Measurements from ENCODE around the gene CORO1C.

Gene CORO1C

DNA sequence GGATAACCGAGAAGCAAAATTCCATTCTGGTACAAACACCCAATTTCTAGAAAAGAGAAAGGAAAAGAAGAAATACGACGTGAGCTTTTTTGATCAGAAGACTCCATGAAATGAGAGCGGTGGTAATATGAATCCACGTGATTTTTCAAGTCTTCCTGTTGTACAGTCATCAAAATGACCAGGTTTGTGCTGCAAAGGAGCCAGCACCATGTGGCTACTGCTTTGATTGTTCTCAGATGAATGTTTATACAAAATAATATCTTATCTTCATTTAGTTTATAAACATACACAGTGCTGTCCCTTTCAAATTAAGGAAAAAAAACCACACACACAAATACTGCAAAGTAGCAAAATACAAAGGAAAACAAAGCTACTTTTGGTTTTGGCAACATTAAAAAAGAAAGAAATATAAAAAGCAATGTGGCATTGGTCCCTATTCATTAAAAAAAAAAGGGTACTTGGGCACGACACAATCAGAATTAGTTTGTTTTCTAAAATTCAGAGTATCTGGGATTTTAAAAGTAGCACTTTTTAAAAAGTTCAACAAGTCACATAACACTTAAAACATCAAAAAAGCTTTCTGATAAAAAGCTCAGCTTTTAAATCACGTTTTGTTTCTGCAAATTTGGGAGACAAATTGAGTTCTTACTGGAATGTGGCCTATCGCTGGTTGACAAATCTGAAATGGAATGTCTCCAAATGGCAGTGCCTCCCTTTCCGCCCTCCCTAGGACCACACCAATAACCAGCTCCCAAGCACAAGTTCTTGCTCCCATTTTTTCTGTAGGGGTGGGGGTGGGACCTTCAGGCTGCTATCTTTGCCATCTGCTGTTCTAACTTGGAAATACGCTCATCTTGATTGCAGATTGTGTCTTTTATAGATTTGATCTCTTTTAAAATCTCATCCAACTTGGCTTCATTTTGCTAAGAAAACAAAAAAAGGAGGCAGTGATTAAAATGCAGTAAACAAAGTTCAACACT lies 84.4 kb downstream of the CORO1C start:
- DNase-seq (ENCODE audit: low spot score), result no peak

DNA sequence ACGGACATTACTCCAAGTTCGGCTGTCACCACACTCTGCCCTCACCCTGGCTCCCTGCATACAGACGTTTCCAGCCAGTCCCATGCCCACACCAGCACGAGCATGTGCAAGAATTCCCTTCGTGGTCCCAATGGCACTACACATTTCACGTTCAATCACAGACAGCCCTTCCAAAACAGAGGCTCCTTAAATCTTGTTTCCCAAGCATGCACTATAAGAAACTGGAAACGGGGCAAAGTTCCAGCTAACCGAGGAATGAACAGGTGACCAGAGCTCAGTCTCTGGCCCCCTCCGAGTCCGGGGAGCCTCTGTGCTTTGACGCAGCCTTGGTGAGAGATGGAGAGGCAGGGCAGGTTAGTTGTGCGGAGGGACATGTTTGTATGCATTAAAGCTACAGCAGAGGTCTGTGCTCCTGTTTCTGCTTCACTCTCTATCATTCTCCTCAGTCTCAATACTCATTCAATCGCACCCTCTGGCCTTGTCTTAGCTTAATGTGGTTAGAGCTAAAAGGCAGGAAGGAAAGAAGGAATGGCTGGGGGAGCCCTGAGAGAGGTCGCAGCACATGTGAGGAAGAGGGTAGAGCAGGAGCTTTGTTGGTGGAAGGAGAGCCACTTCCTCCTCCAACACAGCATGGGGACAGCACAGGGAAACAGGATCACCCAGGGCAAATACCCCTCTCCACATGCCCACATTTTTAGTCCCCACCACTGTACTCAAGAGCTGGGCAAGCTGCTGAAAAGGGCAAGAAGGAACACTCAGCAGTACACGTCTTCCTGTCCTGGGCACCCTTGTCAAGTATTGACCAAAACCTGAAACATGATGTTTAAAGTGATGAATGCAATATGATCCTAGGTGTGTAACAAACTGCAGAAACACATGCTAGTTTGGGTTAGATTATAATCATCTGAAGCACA lies 85.4 kb downstream of the CORO1C start:
- DNase-seq (ENCODE audit: low spot score), result no peak

DNA sequence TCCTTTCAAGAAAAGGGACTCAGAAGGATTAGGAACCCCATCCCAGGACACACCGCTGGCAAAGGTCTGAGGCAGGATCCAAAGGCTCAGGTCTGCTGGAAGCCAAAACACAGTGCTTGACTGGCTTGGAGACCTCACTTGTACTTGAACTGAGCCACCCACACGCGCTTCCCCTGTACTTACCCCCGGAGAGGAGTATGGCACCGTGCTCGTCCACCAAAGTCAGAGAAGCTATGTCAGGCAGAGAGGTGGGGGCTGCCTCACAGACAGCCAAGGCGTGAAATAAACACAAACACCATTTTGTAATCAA lies 86.6 kb downstream of the CORO1C start:
- DNase-seq (ENCODE audit: low spot score), result no peak

DNA sequence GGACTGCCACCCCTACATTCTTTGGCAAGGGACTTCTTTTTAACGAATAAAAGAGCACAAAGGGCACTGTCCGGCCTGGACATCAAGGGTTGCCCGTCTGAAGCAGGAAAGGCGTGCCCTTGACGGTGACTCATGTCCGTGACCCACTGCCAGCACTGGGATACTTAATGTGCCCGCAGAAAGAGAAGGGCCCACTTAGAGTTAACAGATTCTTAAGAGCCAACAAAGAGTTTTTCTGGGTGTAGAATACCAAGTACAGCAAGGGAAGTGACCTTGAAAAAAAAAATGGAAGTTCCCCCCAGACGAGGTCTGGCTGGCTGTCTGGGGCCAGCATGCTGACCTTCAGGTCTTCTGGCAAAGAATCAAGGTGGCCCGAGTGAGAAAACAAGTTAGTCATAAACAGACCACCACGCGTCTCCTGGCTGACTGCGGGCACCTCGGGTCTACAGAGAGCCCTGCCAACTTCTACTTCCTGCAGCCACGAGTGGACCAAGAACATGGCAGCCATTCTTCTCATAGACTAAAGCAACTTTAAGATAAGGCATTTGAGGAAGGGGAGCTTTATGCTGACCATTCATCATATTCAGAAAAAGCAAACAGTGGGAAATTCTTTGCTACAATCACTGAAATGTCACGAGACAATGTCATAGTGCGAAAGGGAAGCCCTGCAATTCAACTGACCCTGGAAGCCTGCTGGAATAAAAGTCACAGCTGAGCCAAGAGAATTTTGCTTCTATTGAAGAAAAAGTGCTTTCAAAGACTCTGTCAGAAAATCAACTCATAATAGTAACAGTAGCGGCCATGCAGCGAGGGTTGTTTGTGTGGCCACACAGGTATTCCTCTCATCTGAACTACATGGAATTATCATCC lies 87.1 kb downstream of the CORO1C start:
- DNase-seq (ENCODE audit: low spot score), result no peak

DNA sequence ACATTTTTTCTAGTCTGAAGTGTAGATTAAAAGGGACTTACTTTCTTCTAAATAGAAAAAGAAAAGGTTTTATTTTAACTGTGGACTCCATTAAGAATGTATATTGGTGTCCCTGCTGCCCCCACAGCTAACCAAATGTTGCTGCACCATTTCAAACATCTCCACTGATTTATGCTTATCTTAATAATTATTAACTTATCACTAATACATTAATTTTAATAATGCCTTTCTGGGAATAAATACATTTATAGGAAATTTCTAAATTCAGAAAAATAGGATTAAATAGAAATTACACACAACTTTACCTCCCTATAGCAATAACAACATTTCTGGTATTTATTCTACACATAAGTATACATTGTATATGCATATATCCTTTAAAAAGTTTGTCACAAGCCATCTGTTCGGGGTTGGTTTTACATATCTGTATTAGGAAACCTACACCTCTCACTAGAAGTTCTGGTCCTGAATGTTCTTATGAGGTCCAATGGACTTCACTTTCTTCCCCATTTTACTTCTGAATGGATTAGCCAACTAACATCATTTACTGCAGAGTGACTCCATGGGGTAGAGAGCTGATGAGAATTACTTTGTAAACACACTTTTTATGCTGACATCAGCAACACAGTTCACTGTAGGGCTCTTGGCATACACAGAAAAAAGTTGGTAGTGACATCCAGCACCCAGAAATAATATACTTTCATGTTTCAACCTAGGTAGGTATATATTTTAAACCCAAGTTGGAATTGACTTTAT lies 88.2 kb downstream of the CORO1C start:
- no peak for DNase-seq (ENCODE audit: low spot score)

DNA sequence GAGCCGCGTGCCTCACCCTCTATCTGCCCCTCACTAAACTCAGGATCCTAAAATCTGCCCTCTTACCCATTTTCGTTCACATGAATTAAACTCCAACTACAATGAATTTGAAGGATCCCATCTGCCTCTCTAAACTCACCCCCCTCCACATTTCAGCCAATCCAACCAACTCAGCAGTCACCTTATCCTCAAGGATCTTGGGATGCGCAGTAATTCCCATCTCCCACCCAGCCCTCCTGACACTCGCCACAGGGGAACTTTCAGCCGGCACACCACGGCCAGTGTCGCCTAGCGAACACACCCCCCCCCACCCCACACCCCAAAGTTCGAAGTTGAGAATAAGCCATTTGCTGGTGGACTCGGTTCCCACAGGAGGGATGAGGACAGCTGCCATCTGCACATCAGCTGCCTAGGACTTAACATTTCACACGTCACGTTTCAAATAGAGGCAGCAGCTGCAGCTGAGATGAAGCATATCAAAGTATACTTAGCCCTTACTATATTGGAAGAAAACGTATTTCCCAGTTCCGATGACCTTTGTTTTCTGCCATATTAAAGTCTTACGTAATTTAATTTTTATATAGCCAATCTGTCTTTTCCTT lies 88.9 kb downstream of the CORO1C start:
- no peak for DNase-seq (ENCODE audit: low spot score)

DNA sequence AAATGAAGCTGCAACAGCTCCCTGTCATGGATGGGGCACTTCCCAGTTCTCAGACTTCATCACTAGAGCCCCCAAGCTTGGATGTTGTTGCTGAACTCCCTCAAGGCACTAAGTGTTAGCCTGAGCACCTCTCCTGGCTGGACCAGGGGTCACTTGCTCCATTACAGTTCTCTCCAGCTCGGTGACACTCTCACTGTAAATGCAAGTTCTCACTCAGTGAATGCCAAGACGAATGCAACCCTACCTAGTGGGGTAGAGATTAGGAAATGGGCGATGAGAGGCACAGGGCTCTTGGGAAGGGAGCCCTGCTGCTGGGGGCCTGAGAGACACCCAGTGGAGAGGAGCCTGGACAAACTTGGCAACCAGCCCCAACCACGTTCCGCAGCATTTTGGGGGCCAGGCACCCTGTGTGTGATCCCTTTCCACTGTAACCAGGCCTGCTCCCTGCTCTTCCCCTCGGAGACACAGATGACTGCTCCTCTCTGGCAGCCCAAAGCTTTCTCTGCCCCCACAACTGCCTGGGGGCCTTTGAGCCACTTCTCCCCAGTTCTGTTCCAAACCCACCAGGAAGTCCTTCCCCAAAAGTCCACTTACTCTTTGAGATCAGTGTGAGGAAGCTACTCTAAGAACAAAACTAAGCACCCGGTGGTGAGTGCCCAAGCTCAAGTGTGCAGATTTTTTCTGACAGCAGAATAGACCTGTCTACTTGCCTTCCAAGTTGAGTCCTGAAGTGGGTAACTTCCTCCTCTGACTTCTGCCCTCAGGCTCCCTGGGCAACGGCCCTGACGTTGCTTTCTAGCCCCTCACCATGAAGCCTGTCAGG lies 89.7 kb downstream of the CORO1C start:
- DNase-seq (ENCODE audit: low spot score), result no peak

DNA sequence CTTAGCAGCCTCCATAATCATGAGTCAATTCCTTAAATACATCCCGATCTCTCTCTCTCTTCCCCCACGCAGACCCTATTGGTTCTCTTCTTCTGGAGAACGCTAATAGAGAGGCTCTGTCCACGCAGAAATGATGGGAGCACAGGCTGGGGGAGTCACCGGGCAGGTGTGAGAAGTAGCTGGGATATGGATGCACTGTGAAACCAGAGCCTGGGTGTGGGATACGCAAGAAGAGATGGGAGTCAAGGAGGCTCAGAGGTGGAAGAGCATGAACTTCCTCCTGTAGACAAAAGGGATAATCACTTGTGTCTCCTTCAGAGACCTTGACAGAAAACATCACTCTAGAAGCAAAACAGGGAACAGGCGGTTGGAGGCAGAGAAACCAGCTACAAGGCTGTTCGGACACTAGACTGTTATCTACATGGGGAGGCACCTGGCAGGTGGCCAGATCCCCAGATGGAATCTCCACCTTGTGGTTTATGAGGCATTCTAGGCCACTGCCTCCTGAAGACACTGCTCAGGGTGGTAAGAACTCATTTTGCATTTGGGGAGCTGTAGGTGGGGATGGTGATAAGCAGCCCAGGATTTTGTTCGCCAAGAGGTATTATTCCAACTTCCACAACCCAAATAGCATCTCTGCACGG lies 90.4 kb downstream of the CORO1C start:
- DNase-seq (ENCODE audit: low spot score), result no peak

DNA sequence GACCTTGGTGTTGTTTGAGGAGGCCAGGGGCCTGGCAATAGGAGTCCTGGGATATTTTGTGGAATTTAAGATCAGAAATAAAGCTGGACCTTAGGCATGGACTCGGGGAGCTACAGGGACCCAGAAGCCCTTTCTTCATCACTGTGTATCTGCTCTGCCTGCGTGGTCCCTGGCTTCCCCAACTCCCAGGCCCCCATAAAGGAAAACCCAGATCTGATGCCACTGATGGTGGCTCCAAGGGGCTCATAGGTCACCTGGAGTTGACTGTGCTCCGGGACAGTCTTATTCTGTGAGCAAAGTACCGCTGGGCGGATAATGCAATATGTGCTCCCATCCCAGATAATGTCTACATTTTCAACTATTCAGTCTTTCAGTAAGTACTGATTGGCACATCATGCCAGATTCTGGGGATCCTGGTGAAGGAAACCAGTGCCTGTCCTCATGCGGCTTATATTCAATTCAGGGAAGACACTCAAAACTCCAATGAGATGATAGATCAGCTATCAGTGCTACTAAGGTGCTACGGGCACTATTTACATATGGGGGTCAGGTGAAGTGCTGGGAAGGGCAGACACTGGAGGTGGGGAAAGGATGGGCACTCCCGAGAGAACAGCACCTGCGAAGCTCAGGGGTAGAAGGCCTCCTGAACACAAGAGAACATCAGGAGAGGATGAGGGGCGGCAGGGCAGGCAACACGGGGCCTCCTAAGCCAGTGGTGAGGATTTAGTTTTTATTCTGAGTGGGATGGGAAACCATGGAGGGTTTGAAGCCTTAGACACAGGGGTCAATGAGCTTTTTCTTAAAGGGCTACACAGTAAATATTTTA lies 92.1 kb downstream of the CORO1C start:
- DNase-seq (ENCODE audit: low spot score), result no peak

DNA sequence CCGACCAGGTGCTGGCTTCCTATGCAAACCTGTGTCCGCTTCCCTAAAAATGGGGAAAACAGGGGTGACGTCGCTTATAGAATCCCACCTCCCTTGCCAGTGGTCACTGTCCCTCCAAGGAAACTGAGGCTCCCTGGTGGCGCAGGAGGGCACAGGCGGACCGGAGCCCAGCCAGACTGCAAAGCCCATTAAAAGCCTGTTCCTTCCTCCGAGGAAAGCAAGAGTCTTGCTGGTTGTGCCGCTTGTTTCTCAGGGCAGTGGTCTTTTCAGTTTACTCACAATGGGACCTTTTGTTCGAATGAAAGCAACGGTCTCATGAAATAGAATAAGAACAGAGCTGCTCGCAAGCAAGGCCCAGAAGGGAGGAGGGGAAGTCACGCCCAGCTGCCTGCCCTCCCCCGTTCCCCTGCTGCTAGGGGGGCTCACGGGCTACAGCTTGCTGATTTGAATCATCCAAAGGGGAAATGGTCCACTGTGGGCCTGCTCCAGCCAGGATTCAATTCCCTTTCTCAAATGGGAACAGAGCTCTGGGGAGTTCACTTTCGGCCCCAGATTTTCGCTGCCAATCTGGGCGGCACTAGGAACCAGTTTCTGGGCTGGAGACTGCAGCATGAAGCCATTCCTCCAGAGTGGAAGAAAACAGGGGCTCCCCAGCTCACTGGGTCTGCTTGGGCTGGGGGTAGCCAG lies 93.0 kb downstream of the CORO1C start:
- DNase-seq (ENCODE audit: low spot score), result no peak

DNA sequence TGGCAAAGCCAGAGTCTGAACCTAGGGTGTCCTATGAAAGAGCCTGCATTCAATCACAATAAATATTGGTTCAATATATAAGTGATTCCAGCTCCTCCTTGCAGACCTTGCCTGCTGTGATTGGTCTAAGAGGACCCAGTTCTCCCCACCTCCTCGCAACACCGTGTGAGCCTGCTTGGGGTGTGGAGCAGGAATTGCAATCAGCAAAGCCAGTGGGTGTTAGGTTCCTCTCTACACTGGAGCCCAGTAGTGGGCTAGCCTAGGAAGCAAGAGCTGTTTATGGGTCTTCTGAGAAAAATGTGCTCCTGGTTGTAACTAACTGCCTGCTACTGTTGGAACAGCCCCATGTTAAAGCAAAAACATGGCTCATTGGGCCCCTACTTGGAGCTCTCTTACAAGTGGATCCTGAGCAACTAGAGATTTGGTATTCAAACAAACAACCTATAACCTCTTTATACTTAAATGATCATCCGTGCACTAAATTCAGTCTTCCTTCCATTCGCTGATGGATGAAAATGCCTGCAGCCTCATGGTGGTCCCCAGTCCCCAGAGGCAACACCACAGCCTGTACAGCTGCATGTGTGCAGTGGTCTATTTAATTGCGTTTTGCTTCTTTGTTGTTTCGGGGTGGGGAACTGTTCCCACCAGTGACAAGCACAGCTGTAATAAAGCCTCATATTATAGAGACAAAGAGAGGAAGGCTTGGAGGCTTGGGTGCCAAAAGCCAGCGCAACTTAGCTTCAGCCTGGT lies 93.9 kb downstream of the CORO1C start:
- DNase-seq (ENCODE audit: low spot score), result no peak

DNA sequence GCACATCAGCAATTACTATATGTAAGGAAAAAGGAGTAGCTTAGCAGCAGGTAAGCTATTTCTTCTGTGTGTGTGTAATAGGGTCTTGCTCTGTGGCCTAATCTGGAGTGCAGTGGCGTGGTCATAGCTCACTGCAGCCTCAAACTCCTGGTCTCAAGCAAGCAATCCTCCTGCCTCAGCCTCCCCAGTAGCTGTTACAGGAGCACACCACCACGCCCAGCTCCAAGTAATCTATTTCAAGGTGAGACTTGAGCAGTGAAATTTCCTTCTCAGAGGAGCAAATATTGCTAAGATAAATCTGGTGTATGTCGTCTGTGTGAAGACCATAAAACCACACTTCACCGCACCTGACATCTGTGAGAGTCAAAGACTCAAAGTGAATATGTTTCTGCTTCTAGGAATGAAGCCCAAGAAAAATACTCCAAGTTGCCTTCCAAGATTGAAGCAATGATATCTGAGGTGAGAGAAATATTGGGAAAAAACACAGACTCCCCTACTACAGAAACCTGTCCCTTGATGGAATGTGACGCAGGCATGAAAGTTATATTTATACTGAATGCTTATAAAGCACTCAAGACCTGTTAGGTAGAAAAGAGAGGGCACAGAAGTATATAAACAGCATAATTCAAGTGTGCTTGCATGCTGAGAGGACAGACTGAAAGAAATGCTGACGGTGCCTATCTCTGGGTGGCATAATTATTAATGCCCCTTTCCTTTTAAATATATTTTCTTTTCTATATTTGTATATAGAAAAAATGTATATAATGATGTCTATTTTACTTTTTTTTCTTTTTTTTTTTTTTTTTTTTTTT lies 95.1 kb downstream of the CORO1C start:
- no peak for DNase-seq (ENCODE audit: low spot score)

DNA sequence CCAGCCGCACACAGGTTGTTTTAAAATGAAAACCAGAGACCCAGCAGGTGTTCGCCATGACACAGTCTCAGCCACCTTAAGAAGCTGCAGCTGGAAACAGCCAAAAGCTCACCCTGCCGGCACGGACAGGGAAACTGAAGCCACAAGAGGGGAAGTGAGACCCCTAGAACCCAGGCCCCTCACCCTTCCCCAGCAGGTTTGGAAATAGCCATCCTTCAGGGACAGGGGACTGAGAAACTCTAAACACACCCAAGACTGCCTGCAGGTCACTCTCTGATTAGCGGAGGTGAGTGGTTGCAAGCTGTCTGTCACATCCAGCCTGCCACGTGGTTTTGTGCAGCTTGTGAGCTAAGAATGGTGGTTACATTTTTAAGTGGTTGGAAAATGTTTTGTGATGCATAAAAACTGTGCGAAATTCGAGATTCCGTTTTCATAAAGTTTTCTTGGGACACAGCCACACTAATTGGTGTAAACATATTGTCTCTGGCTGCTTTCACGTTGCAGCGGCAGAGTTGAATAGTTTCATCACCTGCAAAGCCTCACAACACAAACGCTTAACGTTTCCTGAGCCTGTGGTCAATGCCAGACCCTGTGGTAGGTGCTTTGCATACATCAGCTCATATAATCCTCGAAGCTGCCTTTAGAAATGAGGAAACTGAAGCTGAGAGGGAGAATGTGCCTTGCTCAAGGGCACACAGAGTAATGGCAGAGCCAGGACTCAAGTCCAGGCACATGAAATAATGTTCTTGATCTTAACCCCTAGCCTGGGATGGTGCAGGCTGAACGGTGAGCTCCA lies 95.9 kb downstream of the CORO1C start:
- DNase-seq (ENCODE audit: low spot score), result no peak

DNA sequence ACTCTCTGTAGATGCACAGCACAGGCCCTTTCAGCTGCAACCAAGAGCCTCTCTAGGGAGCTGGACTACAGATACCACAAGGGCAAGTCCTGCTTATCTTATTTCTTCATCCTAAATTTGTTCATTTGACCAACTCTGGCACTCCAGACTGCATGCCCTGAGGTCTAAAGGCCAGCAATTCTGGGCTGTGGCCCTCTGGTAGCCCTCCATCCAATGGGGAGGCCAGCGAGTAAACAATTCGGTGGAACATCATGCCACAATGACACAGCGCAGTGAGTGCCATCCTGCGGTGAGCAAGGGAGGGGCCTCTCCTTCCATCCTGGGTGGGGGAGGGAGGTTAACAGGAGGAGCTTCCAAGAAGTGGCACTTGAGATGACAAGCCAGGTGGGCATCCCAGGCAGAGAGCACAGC lies 97.0 kb downstream of the CORO1C start:
- DNase-seq (ENCODE audit: low spot score), result no peak

DNA sequence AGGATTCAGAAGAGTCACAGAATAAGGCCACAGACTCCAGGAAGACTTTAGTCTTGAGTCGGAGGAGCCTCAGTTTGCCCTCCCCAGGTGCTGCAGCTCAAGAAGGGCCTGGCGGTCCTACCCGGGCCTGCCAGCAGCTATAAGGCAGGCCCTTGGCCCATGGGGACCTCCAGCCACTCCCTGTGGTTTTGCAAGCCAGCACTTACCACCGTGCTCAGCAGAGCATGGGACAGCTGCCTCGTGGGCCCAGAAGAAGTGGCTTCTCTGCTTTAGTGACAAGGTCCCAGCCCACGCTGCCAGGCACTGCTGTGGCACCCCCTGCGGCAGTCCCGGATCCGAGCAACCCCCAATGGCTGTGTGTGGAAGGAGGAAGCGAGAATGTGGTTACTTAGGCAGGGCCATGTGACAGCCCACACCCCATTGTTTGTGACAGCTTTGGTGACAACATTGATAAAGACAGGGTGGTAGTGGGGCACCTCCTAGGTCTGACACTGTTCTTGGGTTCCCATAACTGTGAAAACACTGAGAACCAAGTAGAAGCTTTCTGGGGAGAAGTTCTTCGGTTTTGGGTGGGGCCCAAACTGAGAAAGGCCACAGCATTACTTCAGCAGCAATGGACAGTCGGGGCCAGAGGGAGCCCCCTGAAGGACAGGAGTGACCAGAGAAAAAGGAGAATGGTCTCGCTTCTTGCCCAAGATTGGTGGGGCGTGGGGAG lies 97.6 kb downstream of the CORO1C start, which contains the start of gene SELPLG:
TSS of gene SELPLG (minus strand) at position 361 of the 715 bp plus-strand sequence. CDS start 9,587 bp downstream, outside the sequence.
- DNase-seq (ENCODE audit: low spot score), result no peak

Measured in AG20443 (cell line).